Mesothelial cell of epicardium (in vitro differentiated cells): ENCODE measurements around the gene SIK3. TPM values are rescaled to one million over a fixed set of nuclear protein-coding genes. Genes with fewer than 3 reads are reported as not detected.

Experiments
- DNase-seq, 2 experiments: peaks; one replicate each; pipeline ENCODE4 v3.0.0; 2021; ENCODE audit warnings: low spot score in 2 of 2; ENCODE audit not compliant: unreplicated experiment in 2 of 2
- H3K27ac Mint-ChIP-seq: 2 replicates; pipeline ENCODE4 v1.8.0; 2021; ENCODE audit warnings: mixed read lengths
- H3K27me3 Mint-ChIP-seq: 2 replicates; pipeline ENCODE4 v1.8.0; 2021; ENCODE audit warnings: low read depth, mixed read lengths
- H3K36me3 Mint-ChIP-seq: 2 replicates; pipeline ENCODE4 v1.8.0; 2021; ENCODE audit warnings: mixed read lengths
- H3K4me1 Mint-ChIP-seq: 2 replicates; pipeline ENCODE4 v1.8.0; 2021; ENCODE audit warnings: mixed read lengths
- H3K4me3 Mint-ChIP-seq: 2 replicates; pipeline ENCODE4 v1.8.0; 2021; ENCODE audit warnings: mild to moderate bottlenecking, moderate library complexity, mixed read lengths
- H3K9me3 Mint-ChIP-seq: 2 replicates; pipeline ENCODE4 v1.8.0; 2021; ENCODE audit warnings: mixed read lengths
- total RNA-seq: library from RNA; stranded (reverse); gene quantifications from 3 replicates; pipeline ENCODE4 v1.2.1, GENCODE V29; 2021
- TF ChIP-seq, protein P1 (sequence below): fragments of 200-600 bp; sonication (generic); IDR thresholded peaks from one replicate; pipeline ENCODE4 v1.5.0; 2021; ENCODE audit warnings: antibody characterized with exemption; ENCODE audit not compliant: unreplicated experiment

SIK3 gene
- total RNA-seq, 1 donor from 2014 or later = 35.6 TPM

DNA sequence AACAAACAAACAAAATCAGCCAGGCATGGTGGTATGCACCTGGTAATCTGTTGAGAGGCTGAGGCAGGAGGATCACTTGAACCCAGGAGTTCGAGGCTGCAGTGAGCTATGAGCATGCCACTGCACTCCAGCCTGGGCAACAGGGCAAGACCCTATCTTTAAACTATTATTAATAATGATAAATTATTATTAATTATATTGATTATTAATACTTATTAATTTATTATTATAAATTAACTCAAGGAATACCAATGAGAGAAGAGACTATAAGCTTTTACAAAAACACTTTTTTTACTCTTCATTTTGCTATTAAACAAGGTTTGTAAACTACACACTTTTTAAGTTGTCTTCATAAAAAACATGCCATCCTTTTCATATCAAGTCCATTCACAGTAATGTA is 163.1 kb downstream of the SIK3 start:
- peaks cover 19% of the 10 kb centered on the region for H3K4me1 Mint-ChIP-seq

DNA sequence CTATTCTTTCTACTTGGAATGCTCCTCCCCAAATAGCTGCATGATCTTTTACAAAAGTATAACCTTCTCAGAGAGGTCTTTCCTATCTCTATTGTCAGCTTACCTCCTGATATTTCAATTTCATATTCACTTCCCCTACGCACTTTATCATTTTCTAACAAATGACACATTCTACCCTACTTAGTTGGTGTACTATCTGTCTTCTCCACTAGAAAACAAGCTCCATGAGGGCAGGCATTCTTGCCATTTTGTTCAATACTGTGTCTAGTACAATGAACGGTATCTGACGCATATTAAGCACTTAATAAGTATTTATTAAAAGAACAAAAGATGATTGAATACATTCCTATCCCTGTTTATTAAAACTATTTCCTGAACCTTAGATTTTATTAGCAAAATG is 164.3 kb downstream of the SIK3 start:
- H3K4me3 Mint-ChIP-seq = no peak overlapping the region
- H3K27ac Mint-ChIP-seq = no peak overlapping the region
- peaks cover 11% of the 10 kb centered on the region for H3K9me3 Mint-ChIP-seq
- H3K4me1 Mint-ChIP-seq = peaks cover 29% of the 10 kb centered on the region
- peaks cover 13% of the 10 kb centered on the region for H3K36me3 Mint-ChIP-seq
- TF ChIP-seq, protein P1, sequence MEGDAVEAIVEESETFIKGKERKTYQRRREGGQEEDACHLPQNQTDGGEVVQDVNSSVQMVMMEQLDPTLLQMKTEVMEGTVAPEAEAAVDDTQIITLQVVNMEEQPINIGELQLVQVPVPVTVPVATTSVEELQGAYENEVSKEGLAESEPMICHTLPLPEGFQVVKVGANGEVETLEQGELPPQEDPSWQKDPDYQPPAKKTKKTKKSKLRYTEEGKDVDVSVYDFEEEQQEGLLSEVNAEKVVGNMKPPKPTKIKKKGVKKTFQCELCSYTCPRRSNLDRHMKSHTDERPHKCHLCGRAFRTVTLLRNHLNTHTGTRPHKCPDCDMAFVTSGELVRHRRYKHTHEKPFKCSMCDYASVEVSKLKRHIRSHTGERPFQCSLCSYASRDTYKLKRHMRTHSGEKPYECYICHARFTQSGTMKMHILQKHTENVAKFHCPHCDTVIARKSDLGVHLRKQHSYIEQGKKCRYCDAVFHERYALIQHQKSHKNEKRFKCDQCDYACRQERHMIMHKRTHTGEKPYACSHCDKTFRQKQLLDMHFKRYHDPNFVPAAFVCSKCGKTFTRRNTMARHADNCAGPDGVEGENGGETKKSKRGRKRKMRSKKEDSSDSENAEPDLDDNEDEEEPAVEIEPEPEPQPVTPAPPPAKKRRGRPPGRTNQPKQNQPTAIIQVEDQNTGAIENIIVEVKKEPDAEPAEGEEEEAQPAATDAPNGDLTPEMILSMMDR = no peak
- no peak for DNase-seq
- H3K27me3 Mint-ChIP-seq = no peaks in the 10 kb centered on the region

More for the DNA sequence above, 163.1 kb downstream of the SIK3 start:
- TF ChIP-seq, protein P1 = no peak
- Mint-ChIP-seq H3K27me3 (no peaks in the 10 kb centered on the region), H3K36me3 (peaks cover 13% of the 10 kb centered on the region), H3K4me3 (no peak overlapping the region), H3K27ac (no peak overlapping the region), H3K9me3 (peaks cover 11% of the 10 kb centered on the region)
- no peak for DNase-seq

DNA sequence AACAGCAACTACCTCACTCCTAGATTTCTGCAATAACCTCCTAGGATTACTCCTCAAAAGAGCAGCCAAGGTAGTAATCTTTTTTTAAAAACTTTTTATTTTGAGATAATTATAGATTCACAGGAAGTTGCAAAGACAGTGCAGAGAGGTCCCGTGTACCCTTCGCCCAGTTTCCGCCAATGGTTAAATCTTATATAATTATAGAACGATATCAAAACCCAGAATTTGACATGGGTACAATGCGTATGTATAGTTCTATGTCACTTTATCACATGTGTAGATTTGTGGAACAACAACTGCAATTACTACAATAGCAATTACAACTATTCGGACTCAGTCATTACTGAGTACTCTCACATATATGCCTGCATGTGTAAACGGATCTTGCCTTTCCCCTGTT is 166.0 kb downstream of the SIK3 start:
- H3K4me1 Mint-ChIP-seq = peaks cover 46% of the 10 kb centered on the region
- H3K36me3 Mint-ChIP-seq = peaks cover 14% of the 10 kb centered on the region

GRCh38 chr11:116931206-116931953 is 166.8 kb downstream of the SIK3 start:
- Mint-ChIP-seq H3K27me3 (no peaks in the 10 kb centered on the region), H3K36me3 (peaks cover 14% of the 10 kb centered on the region), H3K9me3 (peaks cover 11% of the 10 kb centered on the region), H3K27ac (peak overlapping the region; percentile 80), H3K4me3 (no peak overlapping the region), H3K4me1 (peaks cover 48% of the 10 kb centered on the region)
- TF ChIP-seq, protein P1 = no peak
- DNase-seq = no peak

More for the DNA sequence above, 166.0 kb downstream of the SIK3 start:
- H3K27ac Mint-ChIP-seq = no peak overlapping the region
- H3K9me3 Mint-ChIP-seq = peaks cover 11% of the 10 kb centered on the region
- DNase-seq = no peak
- no peak overlapping the region for H3K4me3 Mint-ChIP-seq
- H3K27me3 Mint-ChIP-seq = no peaks in the 10 kb centered on the region
- TF ChIP-seq, protein P1 = no peak

GRCh38 chr11:116930586-116930985 is 167.6 kb downstream of the SIK3 start:
- Mint-ChIP-seq H3K4me1 (peaks cover 48% of the 10 kb centered on the region), H3K9me3 (peaks cover 11% of the 10 kb centered on the region), H3K4me3 (no peak overlapping the region), H3K27me3 (no peaks in the 10 kb centered on the region), H3K36me3 (peaks cover 16% of the 10 kb centered on the region), H3K27ac (no peak overlapping the region)
- TF ChIP-seq, protein P1 = no peak
- no peak for DNase-seq
